Natural killer cell (primary cell): Measurements from ENCODE around the gene BUD13. TPM values are rescaled to one million over a fixed set of nuclear protein-coding genes. Genes with fewer than 3 reads are reported as not detected.

Experiments
- ATAC-seq, 3 donors: fragments of 150-1000 bp in 2 of 3; fragments of 200-7000 bp in 1 of 3; cut with Tn5 transposase; 1 replicate in 1 of 3; 2 replicates in 2 of 3; pipeline ENCODE4 v1.10.0; 2021; ENCODE audit warnings: mild to moderate bottlenecking in 2 of 3, moderate library complexity in 2 of 3
- DNase-seq, 2 donors: peaks; one replicate each; pipeline versions ENCODE4 v3.0.0 to v3.0.0-alpha.2; 2013 to 2021; ENCODE audit warnings: mixed read lengths in 1 of 2
- H3K27ac ChIP-seq: one replicate; pipeline ENCODE4 v1.5.1; 2013; ENCODE audit warnings: mild to moderate bottlenecking, low read length
- H3K27me3 ChIP-seq: one replicate; pipeline ENCODE4 v1.6.1; 2013; ENCODE audit warnings: low read length; ENCODE audit not compliant: control insufficient read depth, insufficient read depth
- H3K36me3 ChIP-seq: one replicate; pipeline ENCODE4 v1.6.1; 2013; ENCODE audit warnings: low read length; ENCODE audit not compliant: control insufficient read depth, insufficient read depth
- H3K4me1 ChIP-seq: one replicate; pipeline ENCODE4 v1.6.1; 2013; ENCODE audit warnings: low read length; ENCODE audit not compliant: control insufficient read depth, insufficient read depth
- H3K4me3 ChIP-seq: one replicate; pipeline ENCODE4 v1.5.1; 2013; ENCODE audit warnings: low read length
- H3K9me3 ChIP-seq: one replicate; pipeline ENCODE4 v1.6.1; 2013; ENCODE audit warnings: low read length; ENCODE audit not compliant: control insufficient read depth, insufficient read depth
- H3K27ac Mint-ChIP-seq, 2 donors: one replicate each; pipeline ENCODE4 v1.8.0; 2022; ENCODE audit warnings: mild to moderate bottlenecking in 2 of 2, mixed read lengths in 2 of 2, moderate library complexity in 1 of 2
- H3K27me3 Mint-ChIP-seq, 2 donors: one replicate each; pipeline ENCODE4 v1.8.0; 2022; ENCODE audit warnings: low read depth in 2 of 2, mixed read lengths in 2 of 2
- H3K36me3 Mint-ChIP-seq: one replicate; pipeline ENCODE4 v1.8.0; 2022; ENCODE audit warnings: mixed read lengths
- H3K4me1 Mint-ChIP-seq, 2 donors: one replicate each; pipeline ENCODE4 v1.8.0; 2022; ENCODE audit warnings: mixed read lengths in 2 of 2
- H3K4me3 Mint-ChIP-seq: one replicate; pipeline ENCODE4 v1.8.0; 2022; ENCODE audit warnings: mild to moderate bottlenecking, moderate library complexity, mixed read lengths
- H3K9me3 Mint-ChIP-seq, 2 donors: one replicate each; pipeline ENCODE4 v1.8.0; 2022; ENCODE audit warnings: mixed read lengths in 2 of 2
- WGBS: methylation state at CpG from one replicate; pipeline ENCODE4 v1.1.7; 2013; ENCODE audit warnings: missing lambda C conversion rate; ENCODE audit not compliant: insufficient coverage; 5-methylcytosine and 5-hydroxymethylcytosine counted together
- intact Hi-C: fragments of 100-400 bp; cut with micrococcal nuclease; formaldehyde crosslinking; loops from one replicate; pipeline ENCODE4 v1.14.2; 2022
- total RNA-seq, 4 donors: library from RNA; stranded (reverse); fragments of 120-200 nt in 1 of 4; gene quantifications; one replicate each; pipeline versions ENCODE4 v1.2.3 to v1.2.4, GENCODE V29; 2013 to 2022
- TF ChIP-seq, protein P1 (sequence below): fragments of 200-600 bp; IDR thresholded peaks from one replicate; pipeline ENCODE4 v1.8.0; 2022; ENCODE audit warnings: antibody characterized with exemption

Gene BUD13
- total RNA-seq, 3 donors from 2014 or later (not counting 1 experiment from before 2014, with no cell fraction given) = 13.5 to 16.0 (median 13.7) TPM

DNA sequence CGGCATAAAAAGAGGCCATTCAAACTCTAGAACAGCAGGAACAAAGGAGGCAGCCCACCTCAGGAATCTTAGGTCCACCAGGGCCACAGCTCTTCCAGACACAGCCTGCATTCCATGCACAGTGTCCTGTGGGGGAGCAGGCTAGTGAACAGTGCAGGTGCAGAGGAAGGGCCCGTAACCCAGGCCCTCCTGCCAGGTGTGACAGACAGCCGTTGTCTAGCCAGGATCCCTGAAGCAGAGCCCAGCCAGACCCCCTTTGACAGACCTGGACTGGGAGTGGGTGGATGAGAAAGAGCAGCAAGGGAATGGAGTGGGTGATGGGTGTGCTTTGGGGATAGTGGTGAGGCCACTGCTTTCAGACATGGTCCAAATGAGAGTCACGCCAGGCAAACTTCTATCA lies 16.2 kb upstream of the BUD13 start:
- Histone ChIP-seq H3K36me3 (peaks cover 28% of the 10 kb centered on the region), H3K27me3 (no peaks in the 10 kb centered on the region), H3K27ac (no peak overlapping the region), H3K4me1 (peaks cover 30% of the 10 kb centered on the region), H3K9me3 (no peaks in the 10 kb centered on the region), H3K4me3 (no peak overlapping the region)
- ATAC-seq (no peak), DNase-seq (no peak)
- TF ChIP-seq, protein P1, sequence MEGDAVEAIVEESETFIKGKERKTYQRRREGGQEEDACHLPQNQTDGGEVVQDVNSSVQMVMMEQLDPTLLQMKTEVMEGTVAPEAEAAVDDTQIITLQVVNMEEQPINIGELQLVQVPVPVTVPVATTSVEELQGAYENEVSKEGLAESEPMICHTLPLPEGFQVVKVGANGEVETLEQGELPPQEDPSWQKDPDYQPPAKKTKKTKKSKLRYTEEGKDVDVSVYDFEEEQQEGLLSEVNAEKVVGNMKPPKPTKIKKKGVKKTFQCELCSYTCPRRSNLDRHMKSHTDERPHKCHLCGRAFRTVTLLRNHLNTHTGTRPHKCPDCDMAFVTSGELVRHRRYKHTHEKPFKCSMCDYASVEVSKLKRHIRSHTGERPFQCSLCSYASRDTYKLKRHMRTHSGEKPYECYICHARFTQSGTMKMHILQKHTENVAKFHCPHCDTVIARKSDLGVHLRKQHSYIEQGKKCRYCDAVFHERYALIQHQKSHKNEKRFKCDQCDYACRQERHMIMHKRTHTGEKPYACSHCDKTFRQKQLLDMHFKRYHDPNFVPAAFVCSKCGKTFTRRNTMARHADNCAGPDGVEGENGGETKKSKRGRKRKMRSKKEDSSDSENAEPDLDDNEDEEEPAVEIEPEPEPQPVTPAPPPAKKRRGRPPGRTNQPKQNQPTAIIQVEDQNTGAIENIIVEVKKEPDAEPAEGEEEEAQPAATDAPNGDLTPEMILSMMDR = no peak
- Mint-ChIP-seq H3K27me3 (no peaks in the 10 kb centered on the region), H3K27ac (peak overlapping the region; percentile 96 to 97), H3K4me1 (peaks cover 30 to 40% of the 10 kb centered on the region in 2 donors), H3K9me3 (no peaks in the 10 kb centered on the region), H3K4me3 (peak overlapping the region; percentile 98), H3K36me3 (peaks cover 19% of the 10 kb centered on the region)
- 98% methylated on average over 3 of the region's 4 CpGs for WGBS
- intact Hi-C loops = loop anchor here (2.0 kb wide), 1 partner anchor 438 kb away; no protein-coding TSS in a partner anchor

DNA sequence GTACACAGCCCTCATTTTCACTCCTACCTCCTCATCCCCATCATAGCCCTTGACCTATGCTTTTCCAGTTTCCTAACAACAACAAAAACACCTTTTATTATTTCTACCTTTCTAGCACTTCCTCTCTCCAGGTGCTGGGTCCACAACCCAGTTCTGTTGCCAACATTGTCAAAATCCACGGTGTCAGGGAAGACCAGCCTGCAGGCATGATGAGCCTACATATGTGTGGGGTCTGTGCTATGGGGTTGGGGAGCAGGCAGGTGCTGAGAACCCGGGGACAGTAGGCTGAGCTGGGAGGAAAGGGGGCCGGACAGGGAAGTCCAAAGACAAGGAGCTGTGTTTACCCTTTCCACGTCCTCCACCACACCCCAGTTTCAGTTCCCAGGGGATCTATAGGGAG lies 15.7 kb upstream of the BUD13 start:
- DNase-seq = no peak
- Mint-ChIP-seq H3K27me3 (no peaks in the 10 kb centered on the region), H3K4me1 (peaks cover 30 to 41% of the 10 kb centered on the region in 2 donors), H3K9me3 (no peaks in the 10 kb centered on the region), H3K4me3 (peak overlapping the region; percentile 98), H3K36me3 (peaks cover 19% of the 10 kb centered on the region), H3K27ac (peak overlapping the region; percentile 96 to 97)
- intact Hi-C loops = loop anchor here (2.0 kb wide), 1 partner anchor 438 kb away; no protein-coding TSS in a partner anchor
- peaks cover 33% of the 10 kb centered on the region for H3K36me3 ChIP-seq
- TF ChIP-seq, protein P1 = no peak
- peak overlapping the region; percentile 77 for H3K4me3 ChIP-seq
- peak overlapping the region; percentile 84 for H3K27ac ChIP-seq
- peaks cover 30% of the 10 kb centered on the region for H3K4me1 ChIP-seq
- no peaks in the 10 kb centered on the region for H3K27me3 ChIP-seq
- no peak for ATAC-seq
- no peaks in the 10 kb centered on the region for H3K9me3 ChIP-seq
- WGBS = 69% methylated on average over 1 of the region's 4 CpGs

DNA sequence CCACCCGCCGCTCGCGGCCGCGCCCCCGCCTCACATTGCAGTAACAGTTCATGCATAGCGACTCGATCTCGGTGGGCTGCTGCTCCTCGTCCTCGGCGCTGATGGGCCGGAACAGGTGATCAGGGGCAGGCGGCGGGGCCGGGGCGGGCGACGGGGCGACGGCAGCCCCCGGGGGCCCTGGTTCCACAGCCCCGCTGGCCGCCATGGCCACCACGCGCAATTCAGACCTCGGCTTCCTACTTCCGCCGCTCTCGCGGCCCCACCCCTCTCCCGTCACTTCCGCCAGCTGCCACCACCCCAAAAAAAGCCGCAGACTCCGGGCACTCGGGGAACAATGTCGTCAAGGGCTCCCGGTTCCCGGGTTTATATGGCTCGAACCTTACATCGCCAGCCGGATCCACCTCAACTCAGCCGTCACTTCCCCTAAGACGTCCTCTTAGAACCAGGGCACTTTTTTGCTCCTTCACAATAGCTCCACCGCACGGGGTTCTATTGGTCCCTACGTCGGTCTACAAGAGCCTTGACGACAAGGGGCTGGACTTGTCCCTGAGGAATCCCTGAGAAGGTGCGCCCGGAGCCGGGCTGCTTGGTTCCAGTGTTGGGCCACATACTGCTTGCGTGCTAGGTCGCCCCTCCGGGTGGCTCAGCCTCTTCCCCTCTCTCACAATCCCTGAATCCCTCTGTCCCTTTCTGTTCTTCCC lies 15.1 kb upstream of the BUD13 start, which contains the start of gene ZPR1:
Gene ZPR1, minus strand, starts transcription at position 238 of the 701 bp plus-strand sequence. Its CDS starts 33 bp downstream, at position 205.
- Mint-ChIP-seq H3K36me3 (peaks cover 19% of the 10 kb centered on the region), H3K4me3 (peak within 1 kb of the TSS; percentile 98), H3K9me3 (no peaks in the 10 kb centered on the region), H3K27ac (peak within 1 kb of the TSS; percentile 96 to 97), H3K27me3 (no peaks in the 10 kb centered on the region), H3K4me1 (peaks cover 30 to 47% of the 10 kb centered on the region in 2 donors)
- TF ChIP-seq, protein P1 = no peak
- Histone ChIP-seq H3K9me3 (no peaks in the 10 kb centered on the region), H3K36me3 (peaks cover 39% of the 10 kb centered on the region), H3K4me1 (peaks cover 30% of the 10 kb centered on the region), H3K27ac (peak within 1 kb of the TSS; percentile 84), H3K4me3 (peak within 1 kb of the TSS; percentile 77), H3K27me3 (no peaks in the 10 kb centered on the region)
- under 1% methylated on average over 56 of the region's 56 CpGs for WGBS
- DNase-seq (peak; percentile 85 to 92), ATAC-seq (peak; percentile 87 to 90 (median 90))
- intact Hi-C loops = loop anchor here (2.0 kb wide), 2 partner anchors 15 to 439 kb away; partner anchors contain the start of gene BUD13
